ES-I3 (cell line): ENCODE results near the gene CEBPB.
"Not testable (repeated sequence)": the region's sequence is repeated elsewhere in the genome, so short reads cannot be mapped to it uniquely, and the experiment has no call there.

Experiments used
- H3K36me3 ChIP-seq: 2 replicates; pipeline ENCODE4 v1.6.1; 2013; ENCODE audit warnings: mild to moderate bottlenecking, low read length, control low read depth, moderate library complexity; ENCODE audit not compliant: insufficient read depth
- H3K4me1 ChIP-seq: 2 replicates; pipeline ENCODE4 v1.6.1; 2013; ENCODE audit warnings: mild to moderate bottlenecking, control low read depth, low read length; ENCODE audit not compliant: insufficient read depth
- H3K9ac ChIP-seq: 2 replicates; pipeline ENCODE4 v1.6.1; 2013; ENCODE audit warnings: low read depth, mild to moderate bottlenecking, low read length, moderate library complexity
- H3K9me3 ChIP-seq: 2 replicates; pipeline ENCODE4 v1.6.1; 2013; ENCODE audit warnings: mild to moderate bottlenecking, low read length, moderate library complexity; ENCODE audit not compliant: control insufficient read depth, insufficient read depth

The CEBPB gene

DNA sequence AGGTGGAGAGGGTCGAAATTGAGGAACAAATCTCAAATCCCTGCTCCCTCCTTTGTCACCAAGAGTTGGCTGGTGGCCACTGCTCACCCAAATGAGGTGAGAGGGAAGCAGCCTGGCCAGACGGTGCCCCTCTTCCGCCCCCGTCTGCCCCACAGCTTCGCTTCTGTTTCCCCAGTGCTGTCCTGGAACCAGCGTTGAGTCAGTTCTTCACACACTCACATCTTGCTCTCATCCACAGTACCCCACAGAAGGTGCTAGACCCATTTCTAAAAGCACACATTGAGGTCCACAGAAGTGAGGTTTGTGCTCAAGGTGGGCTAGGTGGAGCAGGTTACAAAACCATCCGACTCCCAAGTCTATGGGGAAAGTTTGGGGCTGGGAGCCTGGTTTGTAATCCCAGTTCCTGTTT is 3.8 kb downstream of the CEBPB start:
- Histone ChIP-seq H3K9ac (no peak overlapping the region), H3K9me3 (no peaks in the 10 kb centered on the region), H3K4me1 (peaks cover 28% of the 10 kb centered on the region; the same call in 1 of the 2 replicates), H3K36me3 (no peaks in the 10 kb centered on the region)

DNA sequence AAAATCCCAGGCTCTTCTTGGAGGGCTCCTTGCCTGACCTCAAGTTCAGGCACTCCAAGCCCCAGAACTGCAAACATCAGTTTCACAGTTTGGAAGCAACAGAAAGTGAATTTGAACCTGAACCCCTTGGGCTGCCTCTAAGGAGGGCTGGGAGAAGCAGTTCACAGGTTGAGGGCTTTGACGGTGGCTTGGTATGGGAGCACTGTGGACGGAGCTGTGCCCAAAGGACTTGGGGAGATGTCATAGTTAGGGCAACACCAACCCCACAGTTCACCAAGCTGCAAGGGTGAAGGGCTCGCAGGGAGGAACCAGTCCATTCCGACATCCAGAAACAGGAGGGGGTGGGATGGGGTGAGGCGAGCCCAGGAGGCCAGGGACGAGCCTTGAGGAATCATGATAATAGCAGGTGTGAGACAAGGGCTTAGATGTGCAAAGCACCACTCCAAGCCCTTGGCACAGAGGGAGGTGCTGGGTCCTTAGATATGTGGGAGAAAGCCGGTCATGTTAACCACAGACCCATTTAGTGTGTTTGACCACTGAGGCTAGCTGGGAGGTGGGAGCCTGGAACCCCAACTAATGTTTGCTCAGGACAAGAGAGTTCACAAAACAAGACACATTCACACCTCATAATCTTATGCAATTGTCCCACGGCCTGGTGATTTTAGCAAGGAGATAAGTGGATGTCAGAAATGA is 4.3 kb downstream of the CEBPB start:
- H3K9me3 ChIP-seq = no peaks in the 10 kb centered on the region
- H3K9ac ChIP-seq = no peak overlapping the region
- no peaks in the 10 kb centered on the region for H3K36me3 ChIP-seq
- H3K4me1 ChIP-seq = peaks cover 28% of the 10 kb centered on the region; the same call in 1 of the 2 replicates

DNA sequence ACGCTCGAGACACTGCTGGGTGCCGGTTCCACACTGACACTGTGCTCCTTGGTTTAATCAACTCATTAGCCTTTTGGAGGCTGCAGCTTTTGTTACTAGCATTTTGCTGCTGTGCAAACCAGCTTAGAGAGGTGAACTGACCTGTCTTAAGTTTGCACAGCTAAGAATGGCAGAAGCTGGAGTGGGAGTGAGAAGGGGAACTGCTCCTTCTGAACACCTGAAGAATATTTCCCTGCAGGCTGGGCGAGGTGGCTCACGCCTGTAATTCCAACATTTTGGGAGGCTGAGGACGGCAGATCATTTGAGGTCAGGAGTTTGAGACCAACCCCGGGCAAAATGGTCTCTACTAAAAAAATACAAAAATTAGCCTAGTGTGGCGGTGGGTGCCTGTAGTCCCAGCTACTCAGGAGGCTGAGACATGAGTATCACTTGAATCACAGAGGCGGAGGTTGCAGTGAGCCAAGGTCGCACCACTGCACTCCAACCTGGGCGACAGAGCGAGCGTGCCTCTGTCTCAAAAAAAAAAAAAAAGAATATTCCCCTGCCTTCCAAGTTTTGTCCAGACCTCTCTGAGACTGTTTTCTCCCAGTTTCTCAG is 5.0 kb downstream of the CEBPB start:
- Histone ChIP-seq H3K4me1 (peaks cover 32% of the 10 kb centered on the region; the same call in 1 of the 2 replicates), H3K9me3 (no peaks in the 10 kb centered on the region), H3K9ac (no peak overlapping the region), H3K36me3 (no peaks in the 10 kb centered on the region)

DNA sequence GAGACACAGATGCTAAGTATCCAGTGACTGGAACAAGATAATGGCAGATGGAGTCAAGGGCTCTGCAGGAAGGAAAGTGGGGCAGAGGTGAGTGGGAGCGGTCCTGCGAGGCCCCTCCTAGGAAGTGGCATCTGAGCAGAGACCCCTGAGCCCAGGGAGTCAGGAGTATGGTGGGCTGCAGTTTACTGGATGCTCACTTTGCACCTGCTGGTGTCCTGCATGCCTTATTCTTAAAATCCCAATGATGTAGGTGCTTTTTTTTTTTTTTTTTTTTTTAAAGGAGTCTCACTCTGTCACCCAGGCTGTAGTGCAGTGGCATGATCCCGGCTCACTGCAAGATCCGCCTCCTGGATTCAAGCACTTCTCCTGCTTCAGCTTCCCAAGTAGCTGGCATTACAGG is 5.6 kb downstream of the CEBPB start:
- H3K9me3 ChIP-seq = no peaks in the 10 kb centered on the region
- H3K9ac ChIP-seq = no peak overlapping the region
- peaks cover 32% of the 10 kb centered on the region; the same call in 1 of the 2 replicates for H3K4me1 ChIP-seq
- no peaks in the 10 kb centered on the region for H3K36me3 ChIP-seq

DNA sequence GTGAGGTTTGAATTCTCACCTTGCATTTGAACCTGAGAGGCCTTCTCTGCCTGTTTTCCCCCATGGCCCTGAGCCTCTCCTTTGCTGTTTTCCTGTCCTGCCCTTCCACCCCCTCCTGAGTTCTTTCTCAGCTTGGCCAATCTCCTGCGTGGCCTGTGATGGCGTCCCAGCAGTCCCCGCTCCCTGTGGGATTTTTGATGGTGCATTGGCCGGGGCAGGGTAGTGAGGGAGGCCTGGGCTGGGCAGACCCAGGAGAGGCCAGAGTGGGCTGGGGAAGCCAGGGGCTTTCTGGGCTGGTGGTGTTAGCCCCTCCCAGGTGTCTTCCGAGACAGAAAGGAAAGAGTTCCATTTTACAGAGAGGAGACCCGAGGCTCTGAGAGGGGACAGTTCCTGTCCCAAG is 6.3 kb downstream of the CEBPB start:
- H3K9ac ChIP-seq = no peak overlapping the region
- H3K36me3 ChIP-seq = no peaks in the 10 kb centered on the region
- H3K4me1 ChIP-seq = peaks cover 32% of the 10 kb centered on the region; the same call in 1 of the 2 replicates
- no peaks in the 10 kb centered on the region for H3K9me3 ChIP-seq

DNA sequence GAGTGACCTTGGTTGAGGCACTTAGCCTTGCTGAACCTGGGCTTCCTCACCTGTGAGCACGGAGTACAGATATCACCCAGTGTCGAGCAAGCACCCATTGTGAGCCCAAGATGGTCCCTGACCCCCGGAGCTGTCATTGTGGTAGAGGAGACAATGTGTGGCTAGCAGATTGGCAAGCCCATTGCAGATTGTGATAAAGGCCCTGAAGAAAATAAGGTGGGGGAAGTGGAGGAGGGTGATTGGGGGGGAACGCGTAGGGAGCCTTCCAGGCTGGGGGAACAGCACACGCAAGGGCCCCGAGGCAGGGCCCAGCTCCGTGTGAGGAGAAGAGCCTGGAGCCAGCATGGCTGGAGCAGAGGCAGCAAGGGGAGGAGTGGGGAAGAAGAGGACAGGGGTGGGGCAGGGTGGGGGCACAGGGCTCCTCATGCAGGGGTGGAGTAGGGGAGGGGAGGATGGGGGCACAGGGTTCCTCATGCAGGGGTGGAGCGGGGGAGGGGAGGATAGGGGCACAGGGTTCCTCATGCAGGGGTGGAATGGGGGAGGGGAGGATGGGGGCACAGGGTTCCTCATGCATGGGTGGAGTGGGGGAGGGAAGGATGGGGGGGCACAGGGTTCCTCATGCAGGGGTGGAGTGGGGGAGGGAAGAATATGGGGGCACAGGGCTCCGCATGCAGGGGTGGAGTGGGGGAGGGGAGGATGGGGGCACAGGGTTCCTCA is 7.0 kb downstream of the CEBPB start:
- no peaks in the 10 kb centered on the region for H3K36me3 ChIP-seq
- H3K4me1 ChIP-seq = peaks cover 32% of the 10 kb centered on the region; the same call in 1 of the 2 replicates
- H3K9me3 ChIP-seq = no peaks in the 10 kb centered on the region; the same call in 1 of the 2 replicates
- H3K9ac ChIP-seq = no peak overlapping the region

DNA sequence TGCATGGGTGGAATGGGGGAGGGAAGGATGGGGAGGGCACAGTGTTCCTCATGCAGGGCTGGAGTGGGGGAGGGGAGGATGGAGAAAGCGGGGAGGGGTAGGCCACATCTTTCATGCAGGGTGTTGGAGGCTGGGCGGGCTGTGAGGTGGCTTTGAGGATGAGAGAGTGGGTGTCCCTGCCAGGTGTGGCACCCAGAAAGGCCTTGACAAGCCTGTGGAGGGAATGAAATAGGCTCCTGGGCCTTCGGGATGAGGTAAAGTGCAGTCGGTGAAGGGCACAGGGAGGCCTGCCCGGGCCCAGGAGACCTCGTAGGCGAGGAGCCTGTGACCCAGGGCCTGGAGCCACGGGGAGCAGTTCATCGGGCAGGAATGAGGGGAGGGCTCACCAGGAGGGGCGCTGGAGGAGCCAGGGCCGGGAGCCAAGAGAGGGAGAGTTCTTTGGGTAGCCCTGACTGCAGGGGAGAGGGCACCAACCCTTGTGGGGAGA is 7.6 kb downstream of the CEBPB start:
- H3K9me3 ChIP-seq = no peaks in the 10 kb centered on the region; the same call in 1 of the 2 replicates
- H3K9ac ChIP-seq = no peak overlapping the region
- H3K4me1 ChIP-seq = peaks cover 32% of the 10 kb centered on the region; the same call in 1 of the 2 replicates
- H3K36me3 ChIP-seq = no peaks in the 10 kb centered on the region; the same call in 1 of the 2 replicates

DNA sequence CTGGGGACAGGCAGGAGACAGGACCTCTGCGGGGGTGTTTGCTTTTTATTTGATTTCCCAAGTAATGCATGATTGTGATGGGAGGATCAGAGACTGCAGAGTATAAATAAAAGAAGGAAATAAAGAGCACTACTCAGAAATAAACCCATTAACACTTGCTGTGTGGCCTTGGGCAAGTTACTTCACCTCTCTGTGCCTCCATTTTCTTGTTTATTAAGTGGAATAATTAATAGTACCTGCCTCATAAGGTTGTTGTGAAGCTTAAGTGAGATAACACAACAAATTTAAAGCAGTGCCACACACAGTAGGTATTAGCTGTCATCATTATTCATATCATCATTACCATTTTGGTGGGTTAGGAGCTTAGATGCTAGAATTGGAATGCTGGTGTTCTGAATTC is 8.1 kb downstream of the CEBPB start:
- H3K9me3 ChIP-seq = peaks cover 3% of the 10 kb centered on the region
- peaks cover 28% of the 10 kb centered on the region; the same call in 1 of the 2 replicates for H3K4me1 ChIP-seq
- no peaks in the 10 kb centered on the region; the same call in 1 of the 2 replicates for H3K36me3 ChIP-seq
- H3K9ac ChIP-seq = no peak overlapping the region

DNA sequence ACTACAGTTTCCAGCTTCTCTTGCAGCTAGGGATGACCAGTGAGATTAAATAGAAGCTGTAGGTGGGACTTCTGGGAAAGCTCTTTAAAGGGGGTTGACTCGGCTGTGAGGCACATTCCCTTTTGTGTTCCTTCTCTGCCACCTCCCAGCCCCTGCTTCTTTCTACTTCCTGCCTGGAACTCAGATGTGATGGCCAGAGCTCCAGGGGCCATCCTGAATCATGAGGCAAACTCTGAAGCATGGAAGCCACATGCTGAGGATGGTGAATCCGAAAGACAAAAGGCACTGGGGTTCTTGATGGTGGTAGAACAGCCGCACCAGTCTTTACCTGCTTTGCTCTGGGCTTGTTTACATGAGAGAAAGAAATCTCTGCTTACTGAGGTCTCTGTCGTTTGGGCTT is 9.1 kb downstream of the CEBPB start:
- Histone ChIP-seq H3K9me3 (peaks cover 4% of the 10 kb centered on the region), H3K4me1 (peaks cover 18% of the 10 kb centered on the region; the same call in 1 of the 2 replicates), H3K36me3 (no peaks in the 10 kb centered on the region; the same call in 1 of the 2 replicates), H3K9ac (no peak overlapping the region)

DNA sequence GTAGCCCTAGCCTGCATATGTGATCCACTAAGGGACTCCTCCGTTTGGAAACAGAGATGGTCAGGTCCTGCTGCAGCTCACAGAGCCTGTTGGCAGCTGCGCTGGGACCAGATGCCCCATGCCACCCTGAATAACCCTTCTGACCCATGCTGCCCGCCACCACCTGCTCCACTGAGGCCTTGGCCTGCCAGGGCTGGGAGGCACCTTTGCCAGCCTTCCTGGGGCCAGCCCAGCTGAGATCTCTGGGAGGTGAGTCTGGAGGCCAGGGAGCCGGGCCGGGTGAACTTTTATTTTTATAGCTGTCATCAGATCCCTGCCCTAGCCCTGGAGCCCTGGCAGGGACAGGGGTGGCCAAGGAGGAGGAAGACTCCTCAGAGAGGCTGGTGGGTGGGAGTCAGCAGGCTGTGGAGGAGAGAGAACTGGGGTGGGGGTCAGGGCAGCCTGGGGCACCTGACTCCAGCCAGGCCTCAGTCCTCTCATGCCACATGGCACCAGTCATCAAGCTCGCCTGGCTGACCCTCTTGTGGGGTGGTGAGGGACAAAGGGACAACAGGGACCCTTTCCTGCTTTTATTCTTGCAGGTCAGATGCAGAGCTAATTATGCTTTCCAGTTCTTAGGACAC is 10.0 kb downstream of the CEBPB start:
- Histone ChIP-seq H3K9ac (no peak overlapping the region), H3K4me1 (peaks cover 12% of the 10 kb centered on the region; the same call in 1 of the 2 replicates), H3K9me3 (peaks cover 4% of the 10 kb centered on the region), H3K36me3 (no peaks in the 10 kb centered on the region; the same call in 1 of the 2 replicates)

DNA sequence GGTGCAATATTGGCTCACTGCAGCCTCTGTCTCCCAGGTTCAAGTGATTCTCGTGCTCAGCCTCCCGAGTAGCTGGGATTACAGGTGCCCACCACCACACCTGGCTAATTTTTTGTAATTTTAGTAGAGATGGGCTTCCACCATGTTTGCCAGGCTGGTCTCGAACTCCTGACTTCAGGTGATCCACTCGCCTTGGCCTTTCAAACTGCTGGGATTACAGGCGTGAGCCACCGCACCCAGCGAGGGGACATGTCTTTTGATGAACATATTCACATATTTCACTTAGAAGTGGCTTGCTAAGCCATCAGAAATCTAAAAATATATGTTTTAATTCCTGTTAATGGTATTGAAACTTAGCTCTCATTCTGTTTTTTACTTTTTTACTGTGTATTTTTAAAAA is 11.1 kb downstream of the CEBPB start:
- peaks cover 12% of the 10 kb centered on the region; the same call in 1 of the 2 replicates for H3K4me1 ChIP-seq
- H3K9me3 ChIP-seq, H3K36me3 ChIP-seq, H3K9ac ChIP-seq: not testable (repeated sequence)

DNA sequence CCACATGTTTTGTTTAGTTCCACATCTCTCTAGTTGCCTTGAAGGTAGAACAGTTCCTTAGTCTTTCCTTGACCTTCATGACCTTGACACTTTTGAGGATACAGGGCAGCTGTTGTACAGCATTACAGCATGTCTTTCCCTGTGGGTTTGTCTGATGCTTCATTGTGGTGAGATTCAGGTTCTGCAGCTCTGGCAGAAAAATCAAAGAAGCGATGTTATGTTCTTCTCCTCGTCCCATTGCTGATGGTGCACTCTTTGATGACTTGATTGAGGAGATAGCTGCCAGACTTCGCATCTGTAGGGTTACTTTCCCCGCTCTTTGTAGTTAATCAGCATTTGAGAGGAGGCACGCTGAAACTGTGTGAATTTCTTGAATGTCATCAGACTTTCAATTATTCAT is 12.0 kb downstream of the CEBPB start:
- Histone ChIP-seq H3K4me1 (peaks cover 7% of the 10 kb centered on the region; the same call in 1 of the 2 replicates), H3K9me3 (peaks cover 4% of the 10 kb centered on the region), H3K9ac (no peak overlapping the region), H3K36me3 (no peaks in the 10 kb centered on the region; the same call in 1 of the 2 replicates)

DNA sequence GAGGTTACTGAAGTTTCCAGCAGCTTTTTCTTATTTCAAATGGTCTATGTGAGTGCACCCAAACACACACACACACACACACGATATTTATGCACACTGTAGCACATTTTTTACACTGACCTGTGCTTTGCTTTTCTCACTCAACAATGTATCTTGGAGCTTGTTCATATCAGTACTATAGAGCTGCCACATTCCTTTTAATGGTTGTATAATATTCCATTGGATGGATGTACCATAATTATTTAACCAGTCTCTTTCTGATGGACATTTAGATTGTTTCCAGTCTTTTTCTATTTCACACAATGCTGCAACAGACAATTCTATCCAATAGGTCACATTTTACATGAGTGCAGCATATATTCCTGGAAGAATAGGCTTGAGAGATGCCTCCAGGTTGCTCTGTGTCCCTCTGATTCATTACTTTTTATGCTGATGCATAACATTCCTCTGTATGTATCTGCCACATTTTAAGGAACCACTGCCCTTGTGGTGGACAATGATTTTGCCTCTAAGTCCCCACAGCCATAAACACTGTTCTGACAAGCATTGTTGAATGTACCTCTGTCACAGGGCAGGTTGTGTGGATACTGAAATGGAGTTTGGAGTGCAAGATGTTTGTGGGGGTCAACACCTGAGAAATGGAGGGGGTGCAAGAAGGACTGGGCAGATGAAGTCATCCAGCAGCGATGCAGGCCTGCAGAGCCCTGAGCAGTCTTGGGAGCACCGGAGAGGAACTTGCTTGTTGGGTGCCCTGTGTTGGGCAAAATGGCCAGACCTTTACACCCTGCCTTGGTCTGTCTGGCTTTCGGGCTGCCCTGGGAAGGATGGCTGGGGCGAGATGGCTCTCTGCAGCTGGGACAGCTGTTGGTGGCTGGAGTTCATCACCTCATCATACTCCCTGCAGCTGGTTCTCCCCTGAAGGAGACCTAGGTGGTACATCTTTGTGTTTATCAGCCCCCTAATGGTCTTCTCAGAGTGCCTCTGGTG is 13.6 kb downstream of the CEBPB start:
- Histone ChIP-seq H3K9me3 (peaks cover 4% of the 10 kb centered on the region), H3K9ac (no peak overlapping the region), H3K36me3 (no peaks in the 10 kb centered on the region; the same call in 1 of the 2 replicates), H3K4me1 (0 out of 2 replicates have a peak, but pooled peaks cover 4% of the 10 kb centered on the region)
